IMR-90 (cell line): Measurements from ENCODE around the gene BCL2L13.

Experiments
- CTCF ChIP-seq: conservative IDR thresholded peaks from 2 replicates; pipeline ENCODE4 v1.5.1; 2012; ENCODE audit warnings: mild to moderate bottlenecking, low read depth, low read length, improper control_type of control experiment
- MXI1 ChIP-seq: IDR thresholded peaks from 2 replicates; pipeline ENCODE4 v1.6.1; 2012; ENCODE audit warnings: low read depth, mild to moderate bottlenecking, low read length, moderate library complexity, borderline replicate concordance
- SMC3 ChIP-seq: fragments of 150-350 bp; IDR thresholded peaks from 2 replicates; pipeline ENCODE4 v1.6.1; 2016; ENCODE audit warnings: low read depth, mild to moderate bottlenecking, antibody characterized with exemption, low read length, moderate library complexity

GRCh38 chr22:17589810-17590375 is 48.7 kb upstream of the BCL2L13 start:
- no peak for TF ChIP-seq CTCF
- TF ChIP-seq MXI1: no peak
- TF ChIP-seq SMC3: no peak
